Vagina (tissue), 2 donors: ENCODE measurements around the gene FAM228A. TPM values are rescaled to one million over a fixed set of nuclear protein-coding genes. Genes with fewer than 3 reads are reported as not detected.

Source experiments
- DNase-seq, 2 donors: peaks; one replicate each; pipeline ENCODE4 v3.0.0-alpha.2; 2017; ENCODE audit errors: extremely low spot score in 2 of 2
- H3K27ac ChIP-seq: fragments of 200-600 bp; sonication (generic); one replicate; pipeline ENCODE4 v1.5.1; 2019
- H3K27me3 ChIP-seq: fragments of 200-600 bp; sonication (generic); one replicate; pipeline ENCODE4 v1.5.1; 2019
- H3K36me3 ChIP-seq, 2 donors: fragments of 200-600 bp; sonication (generic); one replicate each; pipeline ENCODE4 v1.5.1; 2017 to 2019
- H3K4me1 ChIP-seq: fragments of 200-600 bp; sonication (generic); one replicate; pipeline ENCODE4 v1.5.1; 2019
- H3K4me3 ChIP-seq, 2 donors: fragments of 200-600 bp; sonication (generic); 1 replicate in 1 of 2; 2 replicates in 1 of 2; pipeline ENCODE4 v1.5.1; 2016 to 2019
- H3K9me3 ChIP-seq: fragments of 200-600 bp; sonication (generic); one replicate; pipeline ENCODE4 v1.5.1; 2019
- CTCF ChIP-seq, 3 experiments: fragments of 450-650 bp in 2 of 3; fragments of 200-600 bp in 1 of 3; sonication (generic) in 1 of 3; IDR thresholded peaks; one replicate each; pipeline ENCODE4 v1.5.1; 2017 to 2019; ENCODE audit warnings: antibody characterized with exemption in 3 of 3, mild to moderate bottlenecking in 2 of 3, moderate library complexity in 2 of 3
- POLR2A ChIP-seq, 2 donors: fragments of 450-650 bp; IDR thresholded peaks; one replicate each; pipeline ENCODE4 v1.6.1; 2017; ENCODE audit warnings: antibody characterized with exemption in 2 of 2, mild to moderate bottlenecking in 2 of 2, moderate library complexity in 2 of 2
- POLR2AphosphoS5 ChIP-seq, 2 donors: sonication (generic); formaldehyde crosslinking; IDR thresholded peaks; one replicate each; pipeline ENCODE4 v1.9.0; 2017; ENCODE audit warnings: antibody characterized with exemption in 2 of 2, mild to moderate bottlenecking in 2 of 2, low read depth in 1 of 2; ENCODE audit not compliant: insufficient read depth in 1 of 2
- intact Hi-C: fragments of 100-400 bp; cut with DNase I; formaldehyde crosslinking; loops from one replicate; pipeline ENCODE4 v1.15.1; 2023
- total RNA-seq: library from RNA; depleted of rRNA; stranded (reverse); fragments of >200 nt; gene quantifications from one replicate; pipeline ENCODE4 v1.2.3, GENCODE V29; 2016

The FAM228A gene
- total RNA-seq, 1 donor from 2014 or later, result 0.98 TPM

GRCh38 chr2:24205131-24205530 is 30.3 kb downstream of the FAM228A start:
- no peaks in the 10 kb centered on the region for H3K27me3 ChIP-seq
- DNase-seq, result no peak
- H3K9me3 ChIP-seq, result no peaks in the 10 kb centered on the region
- H3K4me1 ChIP-seq, result peaks cover 4% of the 10 kb centered on the region
- H3K36me3 ChIP-seq, result peaks cover 0 to 62% of the 10 kb centered on the region in 2 donors
- TF ChIP-seq POLR2A (IDR thresholded peaks at IDR 0.05) (no peak), CTCF (IDR thresholded peaks at IDR 0.05) (no peak), POLR2AphosphoS5 (IDR thresholded peaks at IDR 0.05; ENCODE audit: insufficient read depth in 1 of 2, low read depth in 1 of 2) (no peak)
- intact Hi-C loops, result no loop called here
- no peak overlapping the region for H3K27ac ChIP-seq
- no peak overlapping the region for H3K4me3 ChIP-seq

GRCh38 chr2:24206242-24206641 is 31.4 kb downstream of the FAM228A start:
- Histone ChIP-seq H3K4me1 (peaks cover 2% of the 10 kb centered on the region), H3K4me3 (no peak overlapping the region), H3K27ac (no peak overlapping the region), H3K9me3 (no peaks in the 10 kb centered on the region), H3K36me3 (peaks cover 0 to 72% of the 10 kb centered on the region in 2 donors), H3K27me3 (no peaks in the 10 kb centered on the region)
- no peak for DNase-seq
- intact Hi-C loops, result no loop called here
- TF ChIP-seq POLR2A (IDR thresholded peaks at IDR 0.05) (no peak), POLR2AphosphoS5 (IDR thresholded peaks at IDR 0.05; ENCODE audit: insufficient read depth in 1 of 2, low read depth in 1 of 2) (no peak), CTCF (IDR thresholded peaks at IDR 0.05) (no peak)

GRCh38 chr2:24206714-24207113 is 31.9 kb downstream of the FAM228A start:
- no peaks in the 10 kb centered on the region for H3K9me3 ChIP-seq
- no peaks in the 10 kb centered on the region for H3K4me1 ChIP-seq
- H3K36me3 ChIP-seq, result peaks cover 0 to 77% of the 10 kb centered on the region in 2 donors
- no peak for DNase-seq
- H3K4me3 ChIP-seq, result no peak overlapping the region
- intact Hi-C loops, result no loop called here
- no peak overlapping the region for H3K27ac ChIP-seq
- TF ChIP-seq POLR2A (IDR thresholded peaks at IDR 0.05), result no peak
- TF ChIP-seq POLR2AphosphoS5 (IDR thresholded peaks at IDR 0.05; ENCODE audit: insufficient read depth in 1 of 2, low read depth in 1 of 2), result no peak
- TF ChIP-seq CTCF (IDR thresholded peaks at IDR 0.05), result no peak
- no peaks in the 10 kb centered on the region for H3K27me3 ChIP-seq

GRCh38 chr2:24207359-24207758 is 32.5 kb downstream of the FAM228A start:
- intact Hi-C loops, result no loop called here
- DNase-seq, result no peak
- H3K9me3 ChIP-seq, result no peaks in the 10 kb centered on the region
- no peak overlapping the region for H3K4me3 ChIP-seq
- H3K27ac ChIP-seq, result no peak overlapping the region
- H3K27me3 ChIP-seq, result no peaks in the 10 kb centered on the region
- no peak for TF ChIP-seq CTCF (IDR thresholded peaks at IDR 0.05)
- TF ChIP-seq POLR2A (IDR thresholded peaks at IDR 0.05), result no peak
- TF ChIP-seq POLR2AphosphoS5 (IDR thresholded peaks at IDR 0.05; ENCODE audit: insufficient read depth in 1 of 2, low read depth in 1 of 2), result no peak
- H3K4me1 ChIP-seq, result no peaks in the 10 kb centered on the region
- H3K36me3 ChIP-seq, result peaks cover 0 to 84% of the 10 kb centered on the region in 2 donors

- Histone ChIP-seq H3K27me3 (no peaks in the 10 kb centered on the region), H3K4me1 (no peaks in the 10 kb centered on the region), H3K27ac (no peak overlapping the region), H3K36me3 (peaks cover 0 to 90% of the 10 kb centered on the region in 2 donors), H3K4me3 (no peak overlapping the region), H3K9me3 (no peaks in the 10 kb centered on the region)
- no peak for DNase-seq
- intact Hi-C loops, result no loop called here
- TF ChIP-seq CTCF (IDR thresholded peaks at IDR 0.05), result no peak
- TF ChIP-seq POLR2AphosphoS5 (IDR thresholded peaks at IDR 0.05; ENCODE audit: insufficient read depth in 1 of 2, low read depth in 1 of 2), result no peak
- TF ChIP-seq POLR2A (IDR thresholded peaks at IDR 0.05), result no peak
These were observed 33.6 kb downstream of the FAM228A start for GRCh38 chr2:24208490-24208889.
